HL-60 (cell line): ENCODE measurements around the gene CTAGE1.

Source experiments
- DNase-seq, 2 experiments: peaks; one replicate each; pipeline ENCODE4 v3.0.0-alpha.2; 2010 to 2020; ENCODE audit warnings: low read depth in 1 of 2, low spot score in 1 of 2
- H3K27ac ChIP-seq: fragments of 250-450 bp; sonication (Bioruptor Pico); replicated peaks from 2 replicates; pipeline ENCODE4 v1.5.1; 2020; ENCODE audit warnings: mild to moderate bottlenecking, moderate library complexity
- H3K27me3 ChIP-seq: fragments of 250-450 bp; sonication (Bioruptor Pico); 2 replicates; pipeline ENCODE4 v1.5.1; 2021; ENCODE audit warnings: mild to moderate bottlenecking, moderate library complexity; ENCODE audit not compliant: insufficient read depth, poor library complexity, severe bottlenecking
- H3K4me3 ChIP-seq: replicated peaks from 2 replicates; pipeline ENCODE4 v1.5.1; 2011; ENCODE audit warnings: mild to moderate bottlenecking, control low read depth, low read length; ENCODE audit not compliant: insufficient read depth
- GABPA ChIP-seq: IDR thresholded peaks from 2 replicates; pipeline ENCODE4 v1.6.1; 2012; ENCODE audit warnings: low read depth
- POLR2AphosphoS5 ChIP-seq: IDR thresholded peaks from 2 replicates; pipeline ENCODE4 v1.6.1; 2012; ENCODE audit warnings: low read depth
- REST ChIP-seq: IDR thresholded peaks from 2 replicates; pipeline ENCODE4 v1.6.1; 2012; ENCODE audit warnings: low read depth; ENCODE audit not compliant: insufficient replicate concordance
- SPI1 ChIP-seq: IDR thresholded peaks from 2 replicates; pipeline ENCODE4 v1.6.1; 2012; ENCODE audit warnings: low read depth, mild to moderate bottlenecking, borderline replicate concordance
- TF ChIP-seq, protein P1 (sequence below): IDR thresholded peaks from one replicate; pipeline ENCODE4 v1.5.1; 2011; ENCODE audit warnings: low read length, control low read depth, inconsistent platforms; ENCODE audit not compliant: insufficient read depth

CTAGE1 gene

DNA sequence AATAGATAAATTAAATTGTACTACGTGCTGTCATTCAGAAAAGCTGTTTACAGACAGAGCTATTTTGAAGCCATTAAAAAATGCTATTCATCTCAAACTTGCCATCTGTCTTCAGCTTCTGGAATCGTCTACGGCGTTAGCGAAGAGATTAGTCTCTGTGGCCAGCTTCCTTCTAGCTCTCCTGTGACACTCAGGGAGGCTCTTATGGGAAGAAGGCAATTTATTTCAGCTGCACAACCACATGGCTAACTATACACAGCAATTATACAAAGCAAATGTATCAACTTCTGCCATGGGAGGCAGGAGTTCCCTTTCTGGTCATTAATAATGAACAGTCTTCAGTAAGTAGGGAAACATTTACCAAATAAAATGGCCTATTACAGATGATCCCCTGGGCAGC lies 6.3 kb downstream of the CTAGE1 start:
- peaks cover 20% of the 10 kb centered on the region for H3K27me3 ChIP-seq
- DNase-seq: no peak
- H3K27ac ChIP-seq: no peak overlapping the region
- TF ChIP-seq GABPA (no peak), POLR2AphosphoS5 (no peak), REST (no peak), SPI1 (no peak)
- TF ChIP-seq, protein P1, sequence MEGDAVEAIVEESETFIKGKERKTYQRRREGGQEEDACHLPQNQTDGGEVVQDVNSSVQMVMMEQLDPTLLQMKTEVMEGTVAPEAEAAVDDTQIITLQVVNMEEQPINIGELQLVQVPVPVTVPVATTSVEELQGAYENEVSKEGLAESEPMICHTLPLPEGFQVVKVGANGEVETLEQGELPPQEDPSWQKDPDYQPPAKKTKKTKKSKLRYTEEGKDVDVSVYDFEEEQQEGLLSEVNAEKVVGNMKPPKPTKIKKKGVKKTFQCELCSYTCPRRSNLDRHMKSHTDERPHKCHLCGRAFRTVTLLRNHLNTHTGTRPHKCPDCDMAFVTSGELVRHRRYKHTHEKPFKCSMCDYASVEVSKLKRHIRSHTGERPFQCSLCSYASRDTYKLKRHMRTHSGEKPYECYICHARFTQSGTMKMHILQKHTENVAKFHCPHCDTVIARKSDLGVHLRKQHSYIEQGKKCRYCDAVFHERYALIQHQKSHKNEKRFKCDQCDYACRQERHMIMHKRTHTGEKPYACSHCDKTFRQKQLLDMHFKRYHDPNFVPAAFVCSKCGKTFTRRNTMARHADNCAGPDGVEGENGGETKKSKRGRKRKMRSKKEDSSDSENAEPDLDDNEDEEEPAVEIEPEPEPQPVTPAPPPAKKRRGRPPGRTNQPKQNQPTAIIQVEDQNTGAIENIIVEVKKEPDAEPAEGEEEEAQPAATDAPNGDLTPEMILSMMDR: no peak
- H3K4me3 ChIP-seq: no peak overlapping the region

- DNase-seq: no peak
- no peak overlapping the region for H3K27ac ChIP-seq
- H3K4me3 ChIP-seq: no peak overlapping the region
- H3K27me3 ChIP-seq: peaks cover 14% of the 10 kb centered on the region
- TF ChIP-seq, protein P1: no peak
- TF ChIP-seq SPI1 (no peak), GABPA (no peak), POLR2AphosphoS5 (no peak), REST (no peak)
Observed at GRCh38 chr18:22410126-22410525, 7.6 kb downstream of the CTAGE1 start.

- Histone ChIP-seq H3K27ac (no peak overlapping the region), H3K4me3 (no peak overlapping the region), H3K27me3 (peaks cover 14% of the 10 kb centered on the region)
- TF ChIP-seq POLR2AphosphoS5: no peak
- TF ChIP-seq, protein P1: no peak
- TF ChIP-seq SPI1: peak; percentile 96
- no peak for TF ChIP-seq REST
- no peak for DNase-seq
Observed at GRCh38 chr18:22409445-22409844, 8.3 kb downstream of the CTAGE1 start.
